ENCODE results near the gene CRK.
"Not testable (repeated sequence)": the region's sequence is repeated elsewhere in the genome, so short reads cannot be mapped to it uniquely, and the experiment has no call there.

The CRK gene

DNA sequence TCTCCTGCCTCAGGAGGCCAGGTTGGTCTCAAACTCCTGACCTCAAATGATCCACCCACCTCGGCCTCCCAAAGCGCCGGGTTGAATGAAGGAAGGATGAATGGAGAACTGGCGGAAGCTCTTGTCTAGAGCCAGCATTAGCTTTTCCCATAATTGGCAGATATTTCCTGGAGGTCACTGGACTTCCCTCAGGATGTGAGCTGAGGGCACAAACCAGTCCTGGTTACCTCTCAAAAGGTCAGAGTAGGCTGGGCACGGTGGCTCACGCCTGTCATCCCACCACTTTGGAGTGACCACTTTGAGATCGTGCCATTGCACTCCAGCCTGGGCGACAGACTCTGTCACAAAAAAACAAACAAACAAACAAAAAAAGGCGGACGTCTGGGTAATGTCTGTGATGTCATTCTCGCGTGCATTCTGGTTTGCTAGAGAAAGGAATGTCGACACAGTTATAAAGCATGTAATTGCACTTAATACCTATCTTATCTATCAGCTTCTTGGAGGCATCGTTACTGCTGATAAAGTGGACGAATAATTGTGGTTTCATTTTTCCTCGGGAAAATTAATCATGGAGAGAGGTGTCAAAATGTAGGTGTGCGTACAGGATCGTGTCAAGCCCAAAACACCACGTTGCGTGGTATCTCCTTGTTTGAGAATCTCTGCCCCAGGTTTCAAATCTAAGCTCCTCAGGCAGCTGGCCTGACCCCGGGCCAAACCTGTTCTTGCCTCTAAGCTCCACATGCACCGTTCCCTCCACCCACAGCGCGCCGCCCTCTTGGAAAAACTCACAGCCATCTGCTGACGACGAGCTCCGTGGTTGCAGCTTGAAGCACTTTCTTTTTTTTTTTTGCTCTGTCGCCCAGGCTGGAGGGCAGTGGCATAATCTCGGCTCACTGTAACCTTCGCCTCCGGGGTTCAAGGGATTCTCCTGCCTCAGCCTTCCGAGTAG is 6.4 kb upstream of the CRK start:
- DNase-seq = no peak

DNA sequence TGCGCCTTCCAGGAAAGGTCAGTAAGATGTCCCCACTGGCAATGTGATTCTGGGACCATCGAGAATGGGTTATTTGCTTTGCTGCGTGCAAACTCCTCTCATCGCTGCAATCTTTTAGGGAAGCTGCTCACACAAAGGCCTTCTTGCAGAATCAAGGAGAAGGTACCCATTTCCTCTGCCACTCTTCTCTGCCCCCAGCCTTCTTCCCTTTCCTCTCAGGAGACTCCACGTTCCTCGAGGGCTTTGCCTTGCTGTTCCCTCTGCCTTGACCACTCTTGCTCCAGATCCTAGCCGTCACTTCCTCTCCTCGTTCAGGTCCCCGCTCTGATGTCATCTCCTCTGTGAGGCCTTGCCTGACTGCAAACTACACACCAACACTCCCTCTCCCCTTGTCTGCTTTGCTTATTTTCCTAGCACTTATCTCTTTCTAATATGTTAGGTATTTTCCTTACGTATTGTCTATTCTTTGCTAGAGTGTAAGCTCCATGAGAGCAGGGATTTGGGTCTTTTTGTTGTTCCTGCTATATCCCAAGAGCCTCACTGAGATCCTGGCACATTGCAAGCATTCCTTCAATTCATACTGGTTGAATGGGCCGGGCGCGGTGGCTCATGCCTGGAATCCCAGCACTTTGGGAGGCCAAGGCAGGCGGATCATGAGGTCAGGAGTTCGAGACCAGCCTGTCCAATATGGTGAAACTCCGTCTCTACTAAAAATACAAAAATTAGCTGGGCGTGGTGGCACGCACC is 5.3 kb upstream of the CRK start:
- DNase-seq = no peak

DNA sequence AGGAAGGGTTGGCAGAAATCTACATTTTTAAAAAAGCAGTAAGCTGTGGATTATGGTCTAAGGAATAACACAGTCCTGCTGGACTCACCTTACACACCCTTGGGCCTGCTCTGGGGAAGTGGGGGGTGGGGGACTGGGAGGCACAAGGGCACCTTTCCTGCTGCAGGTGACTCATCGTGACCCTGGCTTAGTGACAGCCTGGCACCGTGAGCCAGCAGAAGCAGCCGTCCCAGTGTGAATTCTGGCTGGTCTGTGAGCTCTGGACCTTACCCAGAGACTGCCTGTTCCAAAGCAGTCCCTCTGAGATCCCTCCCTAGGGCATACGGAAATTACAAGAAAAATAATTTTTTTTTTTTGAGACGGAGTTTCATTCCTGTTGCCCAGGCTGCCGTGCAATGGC is 4.2 kb upstream of the CRK start:
- DNase-seq = no peak

DNA sequence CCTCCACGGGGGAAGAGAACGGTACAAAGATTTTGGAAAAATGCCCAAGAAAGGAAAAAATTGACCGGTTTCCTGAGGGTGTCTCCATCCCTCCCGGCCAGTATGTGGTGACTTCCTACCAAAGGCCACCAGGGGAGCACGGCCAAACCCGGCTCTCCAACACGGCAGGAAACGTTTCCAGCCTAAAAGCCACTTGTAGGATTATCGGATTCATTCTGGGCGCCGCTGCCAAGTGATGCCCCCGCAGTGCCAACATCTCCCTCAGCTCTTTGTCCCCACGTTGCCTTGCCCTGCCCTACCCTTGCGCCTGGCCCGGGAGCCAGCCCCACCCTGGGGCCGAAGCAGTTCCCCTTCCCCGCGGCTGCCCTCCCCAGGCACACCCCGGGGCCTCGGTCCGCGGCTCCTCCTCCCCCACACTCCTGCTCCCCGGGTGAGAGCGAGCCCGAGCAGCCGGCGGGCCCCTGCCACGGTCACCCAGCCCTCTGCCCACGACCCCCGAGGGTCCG is 688 bp downstream of the CRK start:
- no peak for DNase-seq

- DNase-seq = no peak
Measured at GRCh38 chr17:1454541-1454940, 1.5 kb downstream of the CRK start.

- DNase-seq = not testable (repeated sequence)
Measured at GRCh38 chr17:1453694-1454093, 2.3 kb downstream of the CRK start.

GRCh38 chr17:1452836-1453235 is 3.2 kb downstream of the CRK start:
- no peak for DNase-seq

- DNase-seq = not testable (repeated sequence)
Measured at GRCh38 chr17:1450261-1450660, 5.8 kb downstream of the CRK start.

DNA sequence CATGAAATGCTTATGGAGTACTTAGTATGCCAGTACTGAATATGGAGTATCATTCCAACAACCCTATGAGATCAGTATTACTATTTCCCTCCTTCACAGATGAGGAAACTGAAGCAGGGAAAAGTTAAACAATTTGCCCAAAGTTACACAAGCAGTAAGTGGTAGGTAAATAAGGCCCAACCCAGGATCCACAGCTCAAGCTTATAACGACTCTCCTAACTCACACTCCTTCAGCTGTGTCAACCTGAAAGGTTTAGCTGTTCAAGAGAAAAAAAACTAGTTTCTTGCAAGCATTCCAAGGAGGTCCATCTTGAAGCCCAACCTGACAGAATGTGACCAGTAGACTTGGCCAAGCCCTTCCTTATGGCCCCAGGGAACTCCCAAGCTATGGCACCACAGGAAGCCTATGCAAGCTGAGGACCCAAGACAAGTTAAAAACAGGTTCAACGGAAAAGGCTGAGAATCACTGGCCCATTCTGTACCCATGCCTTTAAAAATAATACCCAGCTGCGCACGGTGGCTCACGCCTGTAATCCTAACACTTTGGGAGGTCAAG is 6.5 kb downstream of the CRK start:
- no peak for DNase-seq

DNA sequence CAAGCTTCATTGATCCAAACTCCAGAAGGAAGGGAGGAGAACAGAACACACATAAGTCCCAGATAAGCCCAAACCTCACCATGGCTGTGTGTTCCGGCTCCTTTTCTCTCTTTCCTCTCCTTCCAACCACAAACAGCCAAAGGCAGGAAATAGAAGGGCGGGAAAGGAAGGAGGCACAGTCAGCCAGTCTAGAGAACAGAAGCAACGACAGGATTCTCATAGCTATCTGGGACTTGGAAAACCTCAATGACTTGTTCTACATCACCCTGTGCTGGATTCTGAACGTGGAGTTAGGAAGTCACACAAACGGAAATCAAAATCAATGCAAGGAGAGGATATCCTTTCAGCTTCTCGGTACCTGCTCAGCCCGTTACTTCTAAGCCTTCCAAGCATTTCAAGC is 9.0 kb downstream of the CRK start:
- no peak for DNase-seq

DNA sequence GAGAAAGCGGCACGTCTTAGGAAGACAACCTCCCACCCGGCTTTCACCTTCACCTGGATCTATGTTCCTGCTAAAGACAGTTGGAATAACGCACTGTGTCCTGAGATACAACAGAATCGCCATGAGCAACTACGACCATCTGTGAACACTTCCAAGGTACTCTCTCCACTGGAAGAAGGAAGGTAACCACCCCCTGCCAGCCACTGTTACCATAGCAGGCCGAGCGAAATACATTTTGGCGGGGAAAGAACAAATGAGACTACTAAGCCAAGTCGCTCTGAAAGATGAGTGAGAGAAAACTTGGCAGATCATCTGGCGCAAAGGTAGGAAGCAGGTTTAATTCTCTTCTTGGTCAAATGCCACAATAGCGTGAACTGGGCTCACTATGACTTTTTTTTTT is 9.8 kb downstream of the CRK start:
- no peak for DNase-seq

DNA sequence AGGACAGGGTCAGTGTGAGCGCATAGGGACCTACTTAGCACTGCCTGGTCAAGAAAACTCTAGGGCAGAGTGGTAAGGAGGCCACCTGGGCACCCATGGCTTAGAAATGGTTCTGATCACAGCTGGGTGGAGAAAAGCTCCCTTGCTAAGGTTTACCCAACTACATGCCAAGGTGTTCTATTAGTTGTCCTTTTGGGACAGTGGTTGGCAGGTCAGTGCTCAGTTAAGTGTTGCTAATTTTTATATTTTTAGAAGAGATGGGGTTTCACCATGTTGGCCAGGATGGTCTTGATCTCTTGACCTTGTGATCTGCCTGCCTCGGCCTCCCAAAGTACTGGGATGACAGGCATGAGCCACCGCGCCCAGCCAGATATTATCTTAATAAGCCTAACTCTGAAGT is 10.3 kb downstream of the CRK start:
- DNase-seq = not testable (repeated sequence)

DNA sequence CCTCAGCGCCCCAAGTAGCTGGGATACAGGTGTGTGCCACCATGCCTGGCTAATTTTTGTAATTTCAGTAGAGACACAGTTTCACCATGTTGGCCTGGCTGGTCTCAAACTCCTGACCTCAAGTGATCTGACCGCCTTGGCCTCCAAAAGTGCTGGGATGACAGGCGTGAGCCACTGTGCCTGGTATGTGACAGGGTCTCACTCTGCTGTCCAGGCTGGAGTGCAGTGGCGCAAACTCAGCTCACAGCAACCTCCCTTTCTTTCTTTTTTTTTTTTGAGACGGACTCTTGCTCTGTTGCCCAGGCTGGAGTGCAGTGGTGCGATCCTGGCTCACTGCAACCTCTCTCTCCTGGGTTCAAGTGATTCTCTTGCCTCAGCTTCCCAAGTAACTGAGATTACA is 13.3 kb downstream of the CRK start:
- not testable (repeated sequence) for DNase-seq

GRCh38 chr17:1442187-1442586 is 13.8 kb downstream of the CRK start:
- no peak for DNase-seq

DNA sequence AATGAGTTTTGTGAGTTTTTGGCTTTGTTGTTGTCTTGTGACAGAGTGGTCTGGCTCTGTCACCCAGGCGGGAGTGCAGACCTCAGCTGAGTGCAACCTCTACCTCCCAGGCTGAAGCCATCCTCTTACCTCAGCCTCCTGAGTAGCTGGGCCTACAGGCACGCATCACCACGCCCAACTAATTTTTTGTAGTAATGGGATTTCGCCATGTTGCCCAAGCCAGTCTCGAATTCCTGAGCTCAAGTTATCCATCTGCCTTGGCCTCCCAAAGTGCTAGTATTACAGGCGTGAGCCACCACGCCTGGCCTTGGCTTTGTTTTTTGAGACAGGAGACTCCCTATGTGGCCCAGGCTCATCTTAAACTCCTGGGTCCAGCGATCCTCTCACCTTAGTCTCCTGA is 15.1 kb downstream of the CRK start:
- no peak for DNase-seq

DNA sequence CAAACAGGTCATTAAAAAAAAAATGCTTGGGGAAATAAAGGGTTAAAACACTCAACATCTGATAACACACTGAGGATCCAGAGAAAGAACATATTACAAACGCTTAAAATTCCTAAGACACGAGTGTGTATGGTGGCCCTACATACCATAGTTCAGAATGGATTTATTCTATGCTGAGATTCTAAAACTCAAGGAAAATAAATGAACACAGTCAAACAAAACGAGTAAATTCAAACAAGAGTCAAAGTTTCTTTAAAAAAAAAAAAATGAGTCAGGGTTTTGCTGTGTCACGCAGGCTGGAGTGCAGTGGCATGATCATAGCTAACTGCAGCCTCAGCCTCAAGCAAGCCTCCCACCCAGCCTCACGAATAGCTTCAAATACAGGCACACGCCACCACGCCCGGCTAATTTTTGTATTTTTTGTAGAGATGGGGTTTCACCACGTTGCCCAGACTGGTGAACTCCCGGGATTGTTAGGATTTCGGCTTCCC is 17.4 kb downstream of the CRK start:
- no peak for DNase-seq

DNA sequence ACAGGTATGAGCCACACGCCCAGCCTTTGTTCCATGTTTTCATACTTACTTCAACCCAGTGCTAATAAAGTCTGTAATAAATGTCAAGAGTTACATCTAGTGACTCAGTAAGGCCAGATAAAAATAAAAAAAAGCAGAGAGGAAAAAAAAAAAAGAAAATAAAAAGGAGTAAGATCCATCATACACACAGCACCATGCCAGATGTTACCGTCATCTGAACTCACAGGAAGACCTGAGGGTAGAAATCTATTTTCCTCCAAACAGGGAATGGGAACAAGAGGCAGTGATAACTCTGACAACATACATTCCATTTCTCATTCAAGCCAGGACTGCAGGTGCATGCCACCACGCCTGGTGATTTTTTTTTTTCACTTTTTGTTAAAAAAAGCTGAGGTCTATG is 20.7 kb downstream of the CRK start:
- no peak for DNase-seq

GRCh38 chr17:1434150-1434549 is 21.9 kb downstream of the CRK start:
- no peak for DNase-seq

DNA sequence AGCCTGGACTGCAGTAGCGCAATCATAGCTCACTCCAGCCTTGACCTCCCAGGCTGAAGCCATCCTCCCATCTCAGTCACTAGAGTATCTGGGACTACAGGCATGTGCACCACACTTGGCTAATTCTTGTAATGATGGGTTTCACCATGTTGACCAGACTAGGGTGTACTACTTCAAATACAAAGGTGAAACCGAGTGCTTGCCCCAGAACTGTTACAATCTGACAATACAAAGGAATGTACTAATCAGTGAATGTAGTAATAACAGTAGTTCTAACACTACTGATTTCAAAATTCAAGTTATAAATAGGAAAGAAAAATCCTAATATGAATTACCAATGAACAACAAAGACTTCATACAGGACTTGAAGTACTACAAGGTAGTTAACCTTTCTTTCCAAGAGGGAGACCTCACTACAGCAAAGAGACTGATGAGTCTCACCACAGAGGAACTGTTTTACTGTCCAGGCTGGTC is 24.4 kb downstream of the CRK start:
- no peak for DNase-seq

DNA sequence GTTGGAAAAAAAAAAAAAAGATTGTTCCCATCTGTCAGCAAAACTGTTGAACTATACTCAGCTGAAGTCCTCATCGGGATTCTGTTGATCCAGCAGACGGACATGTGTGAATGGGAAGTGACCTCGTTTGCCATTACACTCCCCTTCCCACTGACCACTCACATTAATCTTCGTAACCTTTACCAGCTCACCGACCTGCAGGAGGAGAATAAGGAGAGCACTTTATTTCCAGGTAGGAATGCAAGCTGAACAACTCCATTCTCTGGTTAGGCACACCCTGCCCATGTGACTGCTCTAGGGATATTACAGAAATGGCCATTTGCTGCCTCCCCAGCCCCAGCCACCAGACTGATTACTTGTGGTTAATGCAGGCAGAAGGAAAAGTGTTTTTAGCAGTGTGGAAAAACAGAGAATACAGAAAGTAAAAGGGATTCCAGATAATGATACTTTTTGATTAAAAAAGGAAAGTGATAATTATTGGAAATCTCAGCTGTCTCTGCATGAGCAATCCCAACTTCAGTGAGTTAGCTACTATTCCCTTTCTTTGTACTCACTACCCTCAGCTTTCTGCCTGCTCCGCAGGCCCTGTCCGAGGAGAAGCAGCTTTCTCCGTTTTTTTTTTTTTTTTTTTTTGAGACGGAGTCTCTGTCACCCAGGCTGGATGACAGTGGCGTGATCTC is 32.4 kb downstream of the CRK start:
- no peak for DNase-seq

- no peak for DNase-seq
Measured at GRCh38 chr17:1422885-1423284, 33.1 kb downstream of the CRK start.

- no peak for DNase-seq
Measured at GRCh38 chr17:1421470-1421869, 34.6 kb downstream of the CRK start.

GRCh38 chr17:1420981-1421380 is 35.1 kb downstream of the CRK start:
- DNase-seq = no peak

Data from GDM1 (cell line).